PC-3 (cell line): ENCODE results near the gene FURIN. TPM values are rescaled to one million over a fixed set of nuclear protein-coding genes. Genes with fewer than 3 reads are reported as not detected.

ENCODE experiments used
- ATAC-seq: fragments of 200-7000 bp; cut with Tn5 transposase; 2 replicates; pipeline ENCODE4 v1.9.1; 2020; ENCODE audit warnings: mild to moderate bottlenecking, moderate library complexity
- BruUV-seq: library from RNA; stranded (reverse); fragments of 400-500 nt; replicated peaks from 2 replicates; lab custom pipeline; 2021; lab: Mats Ljungman, UMichigan
- CTCF ChIA-PET: fragments of 300-600 bp; sonication (Branson Sonifier 250); formaldehyde crosslinking; loops from one replicate; lab custom pipeline; 2022; ENCODE audit warnings: antibody characterized with exemption; lab: Charles Lee
- POLR2A ChIA-PET: fragments of 300-600 bp; sonication (Branson Sonifier 250); formaldehyde crosslinking; loops from one replicate; lab custom pipeline; 2022; ENCODE audit warnings: antibody characterized with exemption; ENCODE audit not compliant: unreplicated experiment; lab: Charles Lee
- DNase-seq: peaks from one replicate; pipeline ENCODE4 v3.0.0-alpha.2; 2015
- H2AFZ ChIP-seq: fragments of 300-600 bp; sonication (generic); 2 replicates; pipeline ENCODE4 v1.6.0; 2016; ENCODE audit warnings: antibody characterized with exemption, low read length
- H3F3A ChIP-seq: fragments of 300-600 bp; sonication (generic); one replicate; pipeline ENCODE4 v1.6.0; 2017; ENCODE audit warnings: antibody characterized with exemption, low read length, control low read depth, mild to moderate bottlenecking; ENCODE audit not compliant: unreplicated experiment
- H3K27ac ChIP-seq: fragments of 300-600 bp; sonication (generic); 2 replicates; pipeline ENCODE4 v1.5.1; 2016; ENCODE audit warnings: mild to moderate bottlenecking, low read length
- H3K27me3 ChIP-seq: fragments of 300-600 bp; sonication (generic); 2 replicates; pipeline ENCODE4 v1.6.1; 2016; ENCODE audit warnings: low read length, mixed read lengths
- H3K36me3 ChIP-seq: fragments of 300-600 bp; sonication (generic); 2 replicates; pipeline ENCODE4 v1.6.1; 2016; ENCODE audit warnings: low read depth, mixed run types, low read length, mixed read lengths
- H3K4me1 ChIP-seq: fragments of 300-600 bp; sonication (generic); 2 replicates; pipeline ENCODE4 v1.5.1; 2016; ENCODE audit warnings: low read length; ENCODE audit not compliant: insufficient read depth
- H3K4me2 ChIP-seq: fragments of 300-600 bp; sonication (generic); 2 replicates; pipeline ENCODE4 v1.6.0; 2016; ENCODE audit warnings: low read length
- H3K4me3 ChIP-seq: fragments of 300-600 bp; sonication (generic); 2 replicates; pipeline ENCODE4 v1.5.1; 2016; ENCODE audit warnings: mild to moderate bottlenecking, low read length, mixed read lengths
- H3K79me2 ChIP-seq: fragments of 300-600 bp; sonication (generic); 2 replicates; pipeline ENCODE4 v1.6.1; 2017; ENCODE audit warnings: low read length, mixed read lengths
- H3K9ac ChIP-seq: fragments of 300-600 bp; sonication (generic); 2 replicates; pipeline ENCODE4 v1.6.0; 2016; ENCODE audit warnings: mild to moderate bottlenecking, low read length
- H3K9me2 ChIP-seq: fragments of 300-600 bp; sonication (generic); replicated peaks from 2 replicates; pipeline ENCODE4 v1.6.1; 2016; ENCODE audit warnings: mixed run types, low read length, mixed read lengths
- H3K9me3 ChIP-seq: fragments of 300-600 bp; sonication (generic); 2 replicates; pipeline ENCODE4 v1.6.1; 2016; ENCODE audit warnings: low read length, mixed read lengths
- H4K20me1 ChIP-seq: fragments of 300-600 bp; sonication (generic); 2 replicates; pipeline ENCODE4 v1.6.1; 2016; ENCODE audit warnings: low read length, mixed read lengths
- CTCF ChIP-seq: fragments of 300-600 bp; sonication (generic); conservative IDR thresholded peaks from 2 replicates; pipeline ENCODE4 v1.5.1; 2017; ENCODE audit warnings: antibody characterized with exemption, low read depth, mild to moderate bottlenecking, low read length
- EZH2 ChIP-seq: fragments of 300-600 bp; sonication (generic); IDR thresholded peaks from one replicate; pipeline ENCODE4 v1.6.1; 2017; ENCODE audit warnings: antibody characterized with exemption, mild to moderate bottlenecking, low read length; ENCODE audit not compliant: unreplicated experiment
- EZH2phosphoT487 ChIP-seq: fragments of 300-600 bp; sonication (generic); IDR thresholded peaks from 2 replicates; pipeline ENCODE4 v1.6.1; 2018; ENCODE audit warnings: mild to moderate bottlenecking, antibody characterized with exemption, low read length, borderline replicate concordance
- intact Hi-C: fragments of 100-400 bp; cut with micrococcal nuclease; formaldehyde crosslinking; loops from 2 replicates; pipeline ENCODE4 v1.9.0; 2023
- total RNA-seq: library from RNA; depleted of rRNA; stranded (reverse); fragments of >200 nt; gene quantifications from 2 replicates; pipeline ENCODE4 v1.2.3, GENCODE V29; 2014

Gene FURIN
- total RNA-seq, 1 experiment from 2014 or later = 39.1 TPM

- Histone ChIP-seq H4K20me1 (no peaks in the 10 kb centered on the region), H2AFZ (no peak overlapping the region), H3K27me3 (no peaks in the 10 kb centered on the region), H3K4me2 (no peak overlapping the region), H3K9ac (no peak overlapping the region), H3K36me3 (peaks cover 11% of the 10 kb centered on the region), H3K9me3 (no peaks in the 10 kb centered on the region), H3K4me3 (no peak overlapping the region), H3K4me1 (peaks cover 13% of the 10 kb centered on the region), H3F3A (no peaks in the 10 kb centered on the region), H3K79me2 (peaks cover 16% of the 10 kb centered on the region; the same call in 1 of the 2 replicates), H3K9me2 (no peaks in the 10 kb centered on the region), H3K27ac (no peak overlapping the region)
- POLR2A ChIA-PET = no interaction called here
- TF ChIP-seq EZH2 (no peak), EZH2phosphoT487 (no peak), CTCF (no peak)
- CTCF ChIA-PET = no interaction called here
- BruUV-seq = no TSS peak
- DNase-seq (no peak), ATAC-seq (no peak)
- intact Hi-C loops = no loop called here
Observed at GRCh38 chr15:90905306-90906180, 37.2 kb downstream of the FURIN start.

DNA sequence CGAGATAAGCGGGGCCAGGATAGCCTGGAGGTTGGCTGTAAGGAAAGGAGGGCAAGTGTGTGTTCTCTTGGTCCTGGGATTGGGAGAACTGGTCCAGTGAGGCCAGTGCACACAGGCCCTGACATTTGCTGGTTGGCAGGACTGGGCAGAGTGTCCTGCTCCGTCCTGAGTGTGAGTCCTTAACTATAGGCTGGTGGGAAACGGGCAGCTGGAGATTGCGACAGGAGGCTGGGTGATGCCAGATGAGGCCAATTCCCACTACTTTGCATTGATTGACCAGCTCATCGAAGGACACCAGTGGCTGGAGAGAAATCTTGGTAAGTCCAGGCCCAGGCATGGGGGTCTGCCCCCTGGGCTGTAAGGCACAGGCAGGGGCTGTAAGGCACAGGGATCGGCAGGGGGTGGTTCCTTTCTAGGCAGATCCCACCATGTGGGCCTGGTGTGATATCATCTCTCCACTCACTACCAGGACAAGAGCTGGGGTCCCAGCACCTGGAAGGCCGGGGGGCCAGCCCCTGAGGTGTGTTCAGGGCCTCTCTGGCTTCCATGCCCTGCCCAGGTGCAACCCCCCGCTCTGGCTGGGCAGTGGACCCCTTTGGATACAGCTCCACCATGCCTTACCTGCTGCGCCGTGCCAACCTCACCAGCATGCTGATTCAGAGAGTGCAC is 37.9 kb downstream of the FURIN start:
- Histone ChIP-seq H3K9me3 (no peaks in the 10 kb centered on the region), H4K20me1 (no peaks in the 10 kb centered on the region), H2AFZ (no peak overlapping the region), H3K27me3 (no peaks in the 10 kb centered on the region), H3K36me3 (peaks cover 11% of the 10 kb centered on the region), H3K79me2 (peaks cover 16% of the 10 kb centered on the region; the same call in 1 of the 2 replicates), H3F3A (no peaks in the 10 kb centered on the region), H3K9me2 (no peaks in the 10 kb centered on the region), H3K27ac (no peak overlapping the region), H3K4me2 (no peak overlapping the region), H3K4me1 (peaks cover 13% of the 10 kb centered on the region), H3K4me3 (no peak overlapping the region), H3K9ac (no peak overlapping the region)
- intact Hi-C loops = no loop called here
- POLR2A ChIA-PET = no interaction called here
- TF ChIP-seq EZH2phosphoT487 = no peak
- TF ChIP-seq EZH2 = no peak
- TF ChIP-seq CTCF = no peak
- ATAC-seq (no peak), DNase-seq (no peak)
- BruUV-seq = no TSS peak
- CTCF ChIA-PET = no interaction called here
